Dermis microvascular lymphatic vessel endothelial cell (primary cell): Measurements from ENCODE around the gene ELP6. TPM values are rescaled to one million over a fixed set of nuclear protein-coding genes. Genes with fewer than 3 reads are reported as not detected.
"Not testable (repeated sequence)": the region's sequence is repeated elsewhere in the genome, so short reads cannot be mapped to it uniquely, and the experiment has no call there.

Experiments used
- DNase-seq, 2 donors: peaks; one replicate each; pipeline versions ENCODE4 v3.0.0 to v3.0.0-alpha.2; 2010; ENCODE audit warnings: low read depth in 2 of 2
- total RNA-seq: library from RNA; depleted of rRNA; stranded (reverse); fragments of >200 nt; gene quantifications from 2 replicates; pipeline ENCODE4 v1.2.1, GENCODE V29; 2014

Gene ELP6
- total RNA-seq, 1 donor from 2014 or later = 27.9 TPM

- peak in 1 of 2 donors; percentile 18 for DNase-seq
These were observed 48.9 kb downstream of the ELP6 start for GRCh38 chr3:47464588-47464987.

GRCh38 chr3:47459534-47460085 is 53.9 kb downstream of the ELP6 start:
- not testable (repeated sequence) for DNase-seq

- no peak for DNase-seq
These were observed 56.5 kb downstream of the ELP6 start for GRCh38 chr3:47456984-47457383.

- no peak for DNase-seq
These were observed 57.6 kb downstream of the ELP6 start for GRCh38 chr3:47455806-47456452.

- DNase-seq = no peak
These were observed 60.9 kb downstream of the ELP6 start for GRCh38 chr3:47452453-47453215.

Other genes with a start within 250 kb of the ELP6 start
- gene KIF9, start 230.9 kb downstream of the ELP6 start, total RNA-seq = 6.3 and 6.8 TPM in 2 replicates
- gene KLHL18, start 230.8 kb downstream of the ELP6 start, total RNA-seq = 20.3 and 23.1 TPM in 2 replicates
- 9.5 and 21.9 TPM in 2 replicates for gene PTPN23, start 132.7 kb downstream of the ELP6 start, total RNA-seq
- gene SCAP, start 37.8 kb downstream of the ELP6 start, total RNA-seq = 39.2 and 55.9 TPM in 2 replicates
- 0.26 and 0.38 TPM in 2 replicates for gene CSPG5, start 65.2 kb upstream of the ELP6 start, total RNA-seq